OCI-LY7 (cell line): ENCODE results near the gene NMT1. TPM values are rescaled to one million over a fixed set of nuclear protein-coding genes. Genes with fewer than 3 reads are reported as not detected.

Experiments used
- BruUV-seq: library from RNA; stranded (reverse); fragments of 400-500 nt; replicated peaks from 2 replicates; lab custom pipeline; 2021; lab: Mats Ljungman, UMichigan
- CTCF ChIA-PET: fragments of 300-600 bp; sonication (Branson Sonifier 250); formaldehyde crosslinking; loops from one replicate; lab custom pipeline; 2022; ENCODE audit warnings: antibody characterized with exemption; ENCODE audit not compliant: unreplicated experiment; lab: Charles Lee
- POLR2A ChIA-PET: fragments of 300-600 bp; sonication (Branson Sonifier 250); formaldehyde crosslinking; loops from one replicate; lab custom pipeline; 2022; ENCODE audit warnings: antibody characterized with exemption; lab: Charles Lee
- DNase-seq: peaks from one replicate; pipeline ENCODE4 v3.0.0-alpha.2; 2015; ENCODE audit warnings: low spot score
- H2AFZ ChIP-seq: fragments of 200-600 bp; sonication (generic), shearing (Covaris generic); 2 replicates; pipeline ENCODE4 v1.6.1; 2014; ENCODE audit warnings: mild to moderate bottlenecking, antibody characterized with exemption, low read length, moderate library complexity
- H3K27ac ChIP-seq: fragments of 200-600 bp; sonication (generic); 2 replicates; pipeline ENCODE4 v1.5.1; 2014; ENCODE audit warnings: mixed run types, low read depth, mild to moderate bottlenecking, moderate library complexity, low read length, inconsistent platforms; ENCODE audit not compliant: poor library complexity, severe bottlenecking
- H3K36me3 ChIP-seq: fragments of 200-600 bp; sonication (generic); 2 replicates; pipeline ENCODE4 v1.6.1; 2014; ENCODE audit warnings: mild to moderate bottlenecking, antibody characterized with exemption, low read length, moderate library complexity, mixed read lengths; ENCODE audit not compliant: insufficient read depth
- H3K4me1 ChIP-seq: fragments of 200-600 bp; sonication (generic); 2 replicates; pipeline ENCODE4 v1.5.1; 2014; ENCODE audit warnings: mild to moderate bottlenecking, low read length; ENCODE audit not compliant: insufficient read depth, poor library complexity, severe bottlenecking
- H3K4me2 ChIP-seq: fragments of 200-600 bp; sonication (generic); 2 replicates; pipeline ENCODE4 v1.6.1; 2014; ENCODE audit warnings: mild to moderate bottlenecking, low read length
- H3K4me3 ChIP-seq: fragments of 200-600 bp; sonication (generic); 2 replicates; pipeline ENCODE4 v1.5.1; 2014; ENCODE audit warnings: mild to moderate bottlenecking, low read depth, low read length; ENCODE audit not compliant: poor library complexity, severe bottlenecking
- H3K79me2 ChIP-seq: fragments of 200-600 bp; sonication (generic); 2 replicates; pipeline ENCODE4 v1.6.1; 2016; ENCODE audit warnings: low read depth, mild to moderate bottlenecking, low read length, moderate library complexity, mixed read lengths; ENCODE audit not compliant: insufficient read depth
- H3K9me2 ChIP-seq: fragments of 200-600 bp; sonication (generic); 2 replicates; pipeline ENCODE4 v1.6.1; 2016; ENCODE audit warnings: mild to moderate bottlenecking, low read length, mixed read lengths; ENCODE audit not compliant: insufficient read depth
- H3K9me3 ChIP-seq: fragments of 200-600 bp; sonication (generic); 2 replicates; pipeline ENCODE4 v1.6.1; 2014; ENCODE audit warnings: mild to moderate bottlenecking, mixed run types, low read length, mixed read lengths
- H4K20me1 ChIP-seq: fragments of 200-600 bp; sonication (generic); 2 replicates; pipeline ENCODE4 v1.6.1; 2014; ENCODE audit warnings: mild to moderate bottlenecking, antibody characterized with exemption, low read length, moderate library complexity, mixed read lengths; ENCODE audit not compliant: insufficient read depth
- CTCF ChIP-seq: fragments of 200-600 bp; sonication (generic); conservative IDR thresholded peaks from 2 replicates; pipeline ENCODE4 v1.5.1; 2014; ENCODE audit warnings: mild to moderate bottlenecking, antibody characterized with exemption, low read length, moderate library complexity, mixed read lengths
- EZH2phosphoT487 ChIP-seq: fragments of 200-600 bp; sonication (generic); IDR thresholded peaks from 2 replicates; pipeline ENCODE4 v1.6.1; 2018; ENCODE audit warnings: low read depth, borderline replicate concordance, mild to moderate bottlenecking, mixed run types, antibody characterized with exemption, low read length, moderate library complexity, mixed read lengths
- intact Hi-C: fragments of 100-400 bp; cut with micrococcal nuclease; formaldehyde crosslinking; loops from one replicate; pipeline ENCODE4 v1.10.0; 2022; ENCODE audit not compliant: unreplicated experiment
- total RNA-seq, 2 experiments: library from RNA; depleted of rRNA in 1 of 2; stranded (reverse); fragments of >200 nt in 1 of 2; shearing (Covaris generic) in 1 of 2; gene quantifications; 2 replicates each; pipeline ENCODE4 v1.2.3, GENCODE V29; 2014 to 2022

Gene NMT1
- total RNA-seq, 2 experiments from 2014 or later: 82.3 to 134 TPM

GRCh38 chr17:45132320-45132571 lies 71.1 kb downstream of the NMT1 start, which contains the start of gene PLCD3:
TSS of gene PLCD3 (minus strand) at chr17:45132515. CDS start at chr17:45132410, 105 bp downstream.
- Histone ChIP-seq H3K9me2 (no peaks in the 10 kb centered on the region), H3K79me2 (no peaks in the 10 kb centered on the region), H3K36me3 (no peaks in the 10 kb centered on the region), H3K4me3 (peak within 1 kb of the TSS; percentile 76), H3K9me3 (no peaks in the 10 kb centered on the region), H3K27ac (peak within 1 kb of the TSS; percentile 23), H2AFZ (peak within 1 kb of the TSS; percentile 75), H3K4me1 (peaks cover 18% of the 10 kb centered on the region), H3K4me2 (peak within 1 kb of the TSS; percentile 98), H4K20me1 (no peaks in the 10 kb centered on the region)
- POLR2A ChIA-PET: no interaction called here
- CTCF ChIA-PET: no interaction called here
- intact Hi-C loops: loop anchor here (2.0 kb wide), 1 partner anchor 109 kb away; no protein-coding TSS in a partner anchor
- TF ChIP-seq EZH2phosphoT487: no peak
- no peak for TF ChIP-seq CTCF
- no TSS peak for BruUV-seq
- no peak for DNase-seq

- BruUV-seq: no TSS peak
- Histone ChIP-seq H3K4me1 (peaks cover 18% of the 10 kb centered on the region), H3K27ac (peak overlapping the region; percentile 23), H3K9me3 (no peaks in the 10 kb centered on the region), H2AFZ (peak overlapping the region; percentile 75), H3K36me3 (no peaks in the 10 kb centered on the region), H3K4me2 (peak overlapping the region; percentile 98), H3K4me3 (peak overlapping the region; percentile 76), H3K79me2 (no peaks in the 10 kb centered on the region), H4K20me1 (no peaks in the 10 kb centered on the region), H3K9me2 (no peaks in the 10 kb centered on the region)
- no peak for TF ChIP-seq EZH2phosphoT487
- peak; percentile 73 for TF ChIP-seq CTCF
- CTCF ChIA-PET: no interaction called here
- POLR2A ChIA-PET: interaction anchor here (0.7 kb wide), 1 partner anchor 185 kb away, joined by 6 read pairs; the partner anchor contains the start of gene KIF18B
- intact Hi-C loops: loop anchor here (1.0 to 2.0 kb wide), 3 partner anchors 37 to 213 kb away; no protein-coding TSS in a partner anchor
- DNase-seq: peak; percentile 84
Observed at GRCh38 chr17:45132572-45133463, 71.7 kb downstream of the NMT1 start.
